BE2C (cell line): ENCODE results near the gene MAMLD1.

Source experiments
- DNase-seq: peaks from one replicate; pipeline ENCODE4 v3.0.0-alpha.2; 2020
- H3K27me3 ChIP-seq: fragments of 250-450 bp; sonication (Bioruptor Pico); 2 replicates; pipeline ENCODE4 v1.5.1; 2020; ENCODE audit warnings: mild to moderate bottlenecking
- H3K36me3 ChIP-seq: fragments of 250-450 bp; sonication (Bioruptor Pico); 2 replicates; pipeline ENCODE4 v1.5.1; 2020; ENCODE audit warnings: mild to moderate bottlenecking
- H3K4me1 ChIP-seq: fragments of 250-450 bp; sonication (Bioruptor Pico); 2 replicates; pipeline ENCODE4 v1.5.1; 2020
- H3K4me3 ChIP-seq: 2 replicates; pipeline ENCODE4 v1.5.1; 2011; ENCODE audit warnings: low read depth, low read length
- H3K9me3 ChIP-seq: fragments of 250-450 bp; sonication (Bioruptor Pico); 2 replicates; pipeline ENCODE4 v1.5.1; 2020
- TF ChIP-seq, protein P1 (sequence below): IDR thresholded peaks from 2 replicates; pipeline ENCODE4 v1.5.1; 2012; ENCODE audit warnings: mild to moderate bottlenecking, low read depth, low read length

The MAMLD1 gene

DNA sequence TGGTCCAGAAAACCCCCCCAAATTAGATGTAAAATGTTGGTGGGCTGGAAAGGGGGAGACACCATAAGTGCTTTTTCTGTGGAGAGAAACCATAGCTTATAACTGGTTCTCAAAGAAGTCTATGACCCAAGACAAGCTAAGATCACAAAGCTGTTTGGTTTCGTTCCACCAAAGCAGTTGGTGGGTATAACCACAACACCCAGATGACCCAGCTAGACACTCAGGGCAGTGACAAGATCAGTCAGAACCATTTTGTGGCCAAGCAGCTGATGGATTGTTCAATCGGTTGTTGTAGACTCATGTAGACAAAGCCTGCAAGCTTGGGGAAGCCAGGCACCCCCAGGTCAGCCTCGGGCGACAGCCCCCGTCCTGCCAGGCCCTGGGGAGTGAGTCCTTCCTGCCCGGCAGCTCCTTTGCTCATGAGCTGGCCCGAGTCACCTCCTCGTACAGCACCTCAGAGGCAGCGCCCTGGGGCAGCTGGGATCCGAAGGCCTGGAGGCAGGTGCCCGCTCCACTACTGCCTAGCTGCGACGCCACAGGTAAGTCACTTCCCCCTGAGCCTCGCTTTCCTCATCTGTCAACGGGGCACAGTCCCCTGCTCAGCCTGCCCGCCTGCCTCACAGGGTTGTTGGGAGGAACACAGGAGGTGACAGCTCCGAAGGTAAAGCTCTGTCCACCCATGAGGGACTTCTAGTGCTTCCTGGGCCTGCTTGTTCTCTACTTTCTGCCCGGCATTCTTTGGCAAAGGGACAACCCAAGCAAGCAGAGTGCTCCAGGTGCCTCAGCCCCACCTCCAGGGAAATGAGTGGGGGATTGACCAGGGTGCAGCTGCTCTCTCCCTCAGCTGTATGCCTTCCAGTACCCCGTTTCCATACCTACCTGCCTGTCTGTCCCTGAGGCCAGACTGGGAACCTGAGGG lies 140.1 kb downstream of the MAMLD1 start:
- H3K4me1 ChIP-seq: no peaks in the 10 kb centered on the region
- no peak for DNase-seq
- no peak overlapping the region for H3K4me3 ChIP-seq
- TF ChIP-seq, protein P1, sequence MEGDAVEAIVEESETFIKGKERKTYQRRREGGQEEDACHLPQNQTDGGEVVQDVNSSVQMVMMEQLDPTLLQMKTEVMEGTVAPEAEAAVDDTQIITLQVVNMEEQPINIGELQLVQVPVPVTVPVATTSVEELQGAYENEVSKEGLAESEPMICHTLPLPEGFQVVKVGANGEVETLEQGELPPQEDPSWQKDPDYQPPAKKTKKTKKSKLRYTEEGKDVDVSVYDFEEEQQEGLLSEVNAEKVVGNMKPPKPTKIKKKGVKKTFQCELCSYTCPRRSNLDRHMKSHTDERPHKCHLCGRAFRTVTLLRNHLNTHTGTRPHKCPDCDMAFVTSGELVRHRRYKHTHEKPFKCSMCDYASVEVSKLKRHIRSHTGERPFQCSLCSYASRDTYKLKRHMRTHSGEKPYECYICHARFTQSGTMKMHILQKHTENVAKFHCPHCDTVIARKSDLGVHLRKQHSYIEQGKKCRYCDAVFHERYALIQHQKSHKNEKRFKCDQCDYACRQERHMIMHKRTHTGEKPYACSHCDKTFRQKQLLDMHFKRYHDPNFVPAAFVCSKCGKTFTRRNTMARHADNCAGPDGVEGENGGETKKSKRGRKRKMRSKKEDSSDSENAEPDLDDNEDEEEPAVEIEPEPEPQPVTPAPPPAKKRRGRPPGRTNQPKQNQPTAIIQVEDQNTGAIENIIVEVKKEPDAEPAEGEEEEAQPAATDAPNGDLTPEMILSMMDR: no peak
- no peaks in the 10 kb centered on the region for H3K9me3 ChIP-seq
- no peaks in the 10 kb centered on the region for H3K36me3 ChIP-seq
- no peaks in the 10 kb centered on the region for H3K27me3 ChIP-seq

- H3K4me3 ChIP-seq: no peak overlapping the region
- no peaks in the 10 kb centered on the region for H3K27me3 ChIP-seq
- H3K36me3 ChIP-seq: no peaks in the 10 kb centered on the region
- H3K9me3 ChIP-seq: no peaks in the 10 kb centered on the region
- no peak for DNase-seq
- TF ChIP-seq, protein P1: no peak
- H3K4me1 ChIP-seq: no peaks in the 10 kb centered on the region
These were observed 140.7 kb downstream of the MAMLD1 start for GRCh38 chrX:150503898-150504219.

DNA sequence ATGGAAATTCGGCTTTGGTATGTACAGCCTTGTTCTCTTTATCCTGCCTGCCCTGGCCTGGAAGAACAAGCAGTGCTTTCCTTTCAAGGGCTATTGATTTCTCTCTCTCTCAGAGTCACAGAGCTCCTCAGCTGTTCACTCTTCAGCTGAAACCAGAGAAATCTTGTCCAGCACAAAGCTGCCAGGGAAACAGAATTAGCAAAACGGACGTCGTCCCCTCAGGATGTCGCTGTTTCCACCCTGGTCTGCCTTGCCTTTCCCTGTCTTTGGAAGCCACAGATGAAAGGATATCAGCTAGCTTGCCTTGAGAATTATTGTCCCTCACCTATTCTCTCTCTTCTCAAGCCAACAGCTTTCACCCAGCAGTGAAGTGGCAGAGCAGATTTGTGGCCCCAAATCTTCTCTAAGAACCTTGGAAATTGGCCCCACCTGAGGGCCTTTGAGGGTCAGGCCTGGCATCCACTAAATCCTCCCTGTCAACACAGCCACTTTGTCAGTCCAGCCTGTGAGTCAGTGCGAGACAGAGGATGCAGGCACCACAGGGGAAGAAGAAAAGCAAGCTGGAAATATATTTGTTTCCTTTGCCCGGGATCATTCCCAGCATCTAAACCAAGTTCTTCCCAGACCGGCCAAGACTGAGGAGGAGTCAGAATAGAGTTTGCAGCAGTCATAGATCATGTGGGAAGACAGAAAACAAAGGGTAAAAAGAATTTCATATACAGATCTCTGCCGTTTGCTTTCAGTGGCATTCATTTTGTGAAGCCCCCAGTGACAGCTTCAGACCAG lies 141.5 kb downstream of the MAMLD1 start:
- TF ChIP-seq, protein P1: no peak
- H3K27me3 ChIP-seq: no peaks in the 10 kb centered on the region
- H3K4me3 ChIP-seq: no peak overlapping the region
- no peaks in the 10 kb centered on the region for H3K9me3 ChIP-seq
- no peaks in the 10 kb centered on the region for H3K4me1 ChIP-seq
- no peaks in the 10 kb centered on the region for H3K36me3 ChIP-seq
- DNase-seq: no peak

DNA sequence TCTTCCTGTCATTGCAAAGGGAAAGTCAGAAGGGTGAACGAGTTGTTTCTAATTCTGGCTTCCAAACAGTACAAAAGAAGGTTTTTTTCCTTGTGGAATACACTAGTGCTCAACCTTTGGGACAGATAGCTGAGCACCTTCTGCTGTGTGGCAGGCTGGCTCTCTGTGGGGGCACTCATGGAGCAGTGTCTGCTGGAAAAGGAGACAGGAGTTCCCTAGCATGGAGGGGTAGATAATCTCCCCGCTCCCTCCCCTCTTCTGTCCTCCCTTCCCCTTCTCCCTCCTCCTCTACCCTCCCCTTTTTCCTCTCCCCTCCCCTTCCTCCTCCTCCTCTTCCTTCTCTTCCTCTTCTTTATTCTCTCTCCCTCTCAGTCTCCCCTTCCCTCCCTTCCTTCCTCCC lies 142.9 kb downstream of the MAMLD1 start:
- H3K36me3 ChIP-seq: no peaks in the 10 kb centered on the region
- TF ChIP-seq, protein P1: no peak
- H3K4me1 ChIP-seq: no peaks in the 10 kb centered on the region
- no peaks in the 10 kb centered on the region for H3K9me3 ChIP-seq
- H3K4me3 ChIP-seq: no peak overlapping the region
- no peak for DNase-seq
- H3K27me3 ChIP-seq: no peaks in the 10 kb centered on the region

- Histone ChIP-seq H3K4me1 (no peaks in the 10 kb centered on the region), H3K9me3 (no peaks in the 10 kb centered on the region), H3K4me3 (no peak overlapping the region), H3K27me3 (no peaks in the 10 kb centered on the region), H3K36me3 (no peaks in the 10 kb centered on the region)
- TF ChIP-seq, protein P1: no peak
- no peak for DNase-seq
These were observed 143.4 kb downstream of the MAMLD1 start for GRCh38 chrX:150506486-150506885.

GRCh38 chrX:150507251-150507856 lies 144.2 kb downstream of the MAMLD1 start:
- no peak for DNase-seq
- no peak overlapping the region for H3K4me3 ChIP-seq
- H3K36me3 ChIP-seq: no peaks in the 10 kb centered on the region
- H3K27me3 ChIP-seq: no peaks in the 10 kb centered on the region
- TF ChIP-seq, protein P1: no peak
- no peaks in the 10 kb centered on the region for H3K4me1 ChIP-seq
- H3K9me3 ChIP-seq: no peaks in the 10 kb centered on the region
